ENCODE results near the gene WAC. TPM values are rescaled to one million over a fixed set of nuclear protein-coding genes. Genes with fewer than 3 reads are reported as not detected.
A peak's percentile ranks its signal among the peaks of the same experiment; 100 is the strongest.
"Not testable (repeated sequence)": the region's sequence is repeated elsewhere in the genome, so short reads cannot be mapped to it uniquely, and the experiment has no call there.

WAC gene, protein sequence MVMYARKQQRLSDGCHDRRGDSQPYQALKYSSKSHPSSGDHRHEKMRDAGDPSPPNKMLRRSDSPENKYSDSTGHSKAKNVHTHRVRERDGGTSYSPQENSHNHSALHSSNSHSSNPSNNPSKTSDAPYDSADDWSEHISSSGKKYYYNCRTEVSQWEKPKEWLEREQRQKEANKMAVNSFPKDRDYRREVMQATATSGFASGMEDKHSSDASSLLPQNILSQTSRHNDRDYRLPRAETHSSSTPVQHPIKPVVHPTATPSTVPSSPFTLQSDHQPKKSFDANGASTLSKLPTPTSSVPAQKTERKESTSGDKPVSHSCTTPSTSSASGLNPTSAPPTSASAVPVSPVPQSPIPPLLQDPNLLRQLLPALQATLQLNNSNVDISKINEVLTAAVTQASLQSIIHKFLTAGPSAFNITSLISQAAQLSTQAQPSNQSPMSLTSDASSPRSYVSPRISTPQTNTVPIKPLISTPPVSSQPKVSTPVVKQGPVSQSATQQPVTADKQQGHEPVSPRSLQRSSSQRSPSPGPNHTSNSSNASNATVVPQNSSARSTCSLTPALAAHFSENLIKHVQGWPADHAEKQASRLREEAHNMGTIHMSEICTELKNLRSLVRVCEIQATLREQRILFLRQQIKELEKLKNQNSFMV
- polyA plus RNA-seq, result 118 TPM

DNA sequence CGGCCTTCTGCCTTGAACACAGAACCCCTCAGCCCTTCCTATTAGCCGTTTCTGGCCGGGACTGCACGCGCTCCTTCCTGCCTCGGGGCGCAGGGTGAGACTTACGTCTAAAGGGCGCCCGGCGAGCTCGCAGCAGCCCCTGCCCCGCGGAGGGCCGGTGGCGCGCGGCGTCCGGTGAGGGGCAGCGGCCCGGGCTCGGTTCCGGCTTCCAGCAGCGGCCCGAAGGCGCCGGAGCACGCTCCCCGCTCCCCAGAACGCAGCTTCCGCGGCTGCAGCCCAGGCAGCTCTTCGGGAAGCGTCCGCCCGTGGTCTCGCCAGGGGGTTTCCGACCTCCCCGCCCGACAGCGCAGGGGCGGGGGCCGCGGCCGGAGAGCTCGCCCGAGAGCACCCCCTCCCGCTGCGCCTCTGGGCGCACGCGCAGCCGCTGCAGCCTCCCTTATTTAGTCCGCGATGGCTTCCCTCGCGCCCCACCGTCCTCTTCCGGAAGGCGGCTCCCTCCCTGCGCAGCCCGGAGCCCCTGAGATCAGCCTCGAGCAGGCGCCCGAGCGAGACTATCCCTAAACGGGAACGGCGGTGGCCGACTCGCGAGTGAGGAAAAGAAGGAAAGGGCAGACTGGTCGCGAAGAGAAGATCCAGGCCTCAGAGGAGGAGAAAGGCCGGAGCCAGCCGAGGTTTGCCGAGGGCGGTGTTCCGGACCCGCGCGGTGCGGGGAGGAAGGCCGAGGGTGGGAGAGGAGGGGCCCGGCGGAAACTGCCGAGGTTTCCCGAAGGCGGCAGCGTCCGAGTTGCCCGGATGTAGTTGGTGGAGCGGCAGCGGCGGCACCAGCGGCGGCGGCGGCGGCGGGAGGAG lies at the start of gene WAC:
WAC (plus strand) TSS at position 782 of the 849 bp plus-strand sequence. CDS start 462 bp downstream, outside the sequence.
- Mint-ChIP-seq H3K27me3 (peaks cover 1% of the 10 kb centered on the region), H3K9me3 (no peaks in the 10 kb centered on the region), H3K27ac (peak within 1 kb of the TSS; percentile 98 to 100 (median 100)), H3K36me3 (peaks cover 13% of the 10 kb centered on the region), H3K4me1 (peaks cover 48 to 50% (median 50%) of the 10 kb centered on the region in 3 donors), H3K4me3 (peak within 1 kb of the TSS; percentile 95 to 100 (median 98))

- H3K36me3 Mint-ChIP-seq, result peaks cover under 1% of the 10 kb centered on the region
- H3K4me1 Mint-ChIP-seq, result peaks cover 0 to 4% (median 0%) of the 10 kb centered on the region in 3 donors
- H3K27ac Mint-ChIP-seq, result no peak overlapping the region
- no peak overlapping the region for H3K4me3 Mint-ChIP-seq
- peaks cover 2 to 5% (median 5%) of the 10 kb centered on the region in 3 donors for H3K9me3 Mint-ChIP-seq
- H3K27me3 Mint-ChIP-seq, result peaks cover 9% of the 10 kb centered on the region
Measured at GRCh38 chr10:28489206-28489605, 43.7 kb upstream of the WAC start.

DNA sequence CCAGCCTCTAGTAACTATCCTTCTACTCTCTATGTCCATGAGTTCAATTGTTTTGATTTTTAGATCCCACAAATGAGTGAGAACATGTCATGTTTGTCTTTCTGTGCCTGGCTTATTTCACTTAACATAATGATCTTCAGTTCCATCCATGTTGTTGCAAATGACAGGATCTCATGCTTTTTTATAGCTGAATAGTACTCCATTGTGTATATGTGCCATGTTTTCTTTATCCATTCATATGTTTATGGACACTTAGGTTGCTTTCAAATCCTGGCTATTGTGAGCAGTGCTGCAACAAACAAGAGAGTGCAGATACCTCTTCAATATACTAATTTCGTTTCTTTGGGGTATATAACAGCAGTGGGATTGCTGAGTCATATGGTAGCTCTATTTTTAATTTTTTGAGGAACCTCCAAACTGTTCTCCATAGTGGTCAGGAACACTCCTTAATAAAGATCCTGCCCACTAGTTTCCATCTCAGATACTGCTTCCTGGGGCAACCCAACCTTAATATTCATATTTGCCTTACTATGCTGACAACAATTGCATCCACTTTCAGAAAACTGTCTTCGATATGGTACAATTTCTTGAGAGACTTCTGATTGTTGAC lies 42.6 kb upstream of the WAC start:
- not testable (repeated sequence) for H3K4me3 Mint-ChIP-seq, H3K4me1 Mint-ChIP-seq, H3K36me3 Mint-ChIP-seq, H3K27me3 Mint-ChIP-seq, H3K27ac Mint-ChIP-seq, H3K9me3 Mint-ChIP-seq

GRCh38 chr10:28492116-28492920 lies 40.6 kb upstream of the WAC start:
- H3K27ac Mint-ChIP-seq, result no peak overlapping the region
- H3K27me3 Mint-ChIP-seq, result peaks cover 7% of the 10 kb centered on the region
- peaks cover 2% of the 10 kb centered on the region for H3K36me3 Mint-ChIP-seq
- H3K4me1 Mint-ChIP-seq, result peaks cover 0 to 2% (median 0%) of the 10 kb centered on the region in 3 donors
- H3K9me3 Mint-ChIP-seq, result peaks cover 4 to 5% (median 4%) of the 10 kb centered on the region in 3 donors
- H3K4me3 Mint-ChIP-seq, result no peak overlapping the region

- H3K9me3 Mint-ChIP-seq, result peaks cover 2 to 5% (median 3%) of the 10 kb centered on the region in 3 donors
- H3K36me3 Mint-ChIP-seq, result peaks cover 2% of the 10 kb centered on the region
- H3K27ac Mint-ChIP-seq, result no peak overlapping the region
- peaks cover 7% of the 10 kb centered on the region for H3K27me3 Mint-ChIP-seq
- no peak overlapping the region for H3K4me3 Mint-ChIP-seq
- H3K4me1 Mint-ChIP-seq, result peaks cover 0 to 3% (median 2%) of the 10 kb centered on the region in 3 donors
Measured at GRCh38 chr10:28494420-28494819, 38.5 kb upstream of the WAC start.

DNA sequence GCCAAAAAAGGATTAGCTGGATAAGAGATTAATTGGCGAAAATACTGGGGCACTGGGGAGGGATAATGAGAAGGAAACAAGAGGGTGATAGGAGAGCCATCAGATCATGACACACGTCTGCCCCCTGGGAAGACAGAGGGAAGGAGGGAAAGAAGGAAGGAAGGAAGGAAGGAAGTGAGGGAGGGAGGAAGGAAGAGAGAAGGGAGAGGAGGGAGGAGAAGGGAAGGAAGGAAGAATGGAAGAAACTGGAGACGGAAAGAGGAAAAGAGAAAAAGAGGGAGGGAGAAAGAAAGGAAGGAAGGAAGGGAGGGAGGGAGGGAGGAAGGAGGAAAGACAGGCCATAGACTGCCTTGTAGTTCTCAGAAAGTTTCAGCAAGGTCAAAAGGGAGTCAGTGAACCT lies 37.8 kb upstream of the WAC start:
- Mint-ChIP-seq H3K27ac (no peak overlapping the region), H3K9me3 (peaks cover 2 to 3% (median 2%) of the 10 kb centered on the region in 3 donors), H3K4me3 (no peak overlapping the region), H3K4me1 (peaks cover 0 to 3% (median 2%) of the 10 kb centered on the region in 3 donors), H3K36me3 (peaks cover 2% of the 10 kb centered on the region), H3K27me3 (peaks cover 6% of the 10 kb centered on the region)

DNA sequence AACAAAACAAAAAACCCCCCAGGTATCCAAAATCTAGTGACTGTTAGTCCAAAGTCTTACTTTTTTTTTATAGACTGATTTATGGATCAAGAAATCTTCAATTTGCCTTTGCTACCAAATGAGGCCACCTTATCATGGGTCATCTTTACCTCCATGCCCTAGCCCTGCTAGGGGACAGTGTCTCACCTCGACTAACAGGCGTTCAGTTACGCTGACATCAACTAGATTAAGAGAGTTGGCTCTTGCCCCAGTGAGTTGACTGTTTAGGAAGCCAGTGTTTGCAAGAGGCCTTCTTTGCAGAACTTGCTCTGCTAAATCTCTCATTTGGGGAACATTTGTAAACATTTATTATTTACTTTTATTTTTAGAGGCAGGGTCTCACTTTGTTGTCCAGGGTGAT lies 36.9 kb upstream of the WAC start:
- H3K27ac Mint-ChIP-seq, result no peak overlapping the region
- H3K4me1 Mint-ChIP-seq, result peaks cover 0 to 5% (median 2%) of the 10 kb centered on the region in 3 donors
- no peak overlapping the region for H3K4me3 Mint-ChIP-seq
- H3K9me3 Mint-ChIP-seq, result peaks cover 0 to 2% (median 0%) of the 10 kb centered on the region in 3 donors
- H3K36me3 Mint-ChIP-seq, result peaks cover 2% of the 10 kb centered on the region
- no peaks in the 10 kb centered on the region for H3K27me3 Mint-ChIP-seq

GRCh38 chr10:28496481-28496961 lies 36.4 kb upstream of the WAC start:
- H3K4me3 Mint-ChIP-seq, result no peak overlapping the region
- no peaks in the 10 kb centered on the region for H3K27me3 Mint-ChIP-seq
- H3K27ac Mint-ChIP-seq, result peak overlapping the region in 1 of 3 donors; percentile 69
- peaks cover 2% of the 10 kb centered on the region for H3K36me3 Mint-ChIP-seq
- H3K4me1 Mint-ChIP-seq, result peaks cover 0 to 5% (median 2%) of the 10 kb centered on the region in 3 donors
- H3K9me3 Mint-ChIP-seq, result peaks cover 0 to 2% (median 0%) of the 10 kb centered on the region in 3 donors

DNA sequence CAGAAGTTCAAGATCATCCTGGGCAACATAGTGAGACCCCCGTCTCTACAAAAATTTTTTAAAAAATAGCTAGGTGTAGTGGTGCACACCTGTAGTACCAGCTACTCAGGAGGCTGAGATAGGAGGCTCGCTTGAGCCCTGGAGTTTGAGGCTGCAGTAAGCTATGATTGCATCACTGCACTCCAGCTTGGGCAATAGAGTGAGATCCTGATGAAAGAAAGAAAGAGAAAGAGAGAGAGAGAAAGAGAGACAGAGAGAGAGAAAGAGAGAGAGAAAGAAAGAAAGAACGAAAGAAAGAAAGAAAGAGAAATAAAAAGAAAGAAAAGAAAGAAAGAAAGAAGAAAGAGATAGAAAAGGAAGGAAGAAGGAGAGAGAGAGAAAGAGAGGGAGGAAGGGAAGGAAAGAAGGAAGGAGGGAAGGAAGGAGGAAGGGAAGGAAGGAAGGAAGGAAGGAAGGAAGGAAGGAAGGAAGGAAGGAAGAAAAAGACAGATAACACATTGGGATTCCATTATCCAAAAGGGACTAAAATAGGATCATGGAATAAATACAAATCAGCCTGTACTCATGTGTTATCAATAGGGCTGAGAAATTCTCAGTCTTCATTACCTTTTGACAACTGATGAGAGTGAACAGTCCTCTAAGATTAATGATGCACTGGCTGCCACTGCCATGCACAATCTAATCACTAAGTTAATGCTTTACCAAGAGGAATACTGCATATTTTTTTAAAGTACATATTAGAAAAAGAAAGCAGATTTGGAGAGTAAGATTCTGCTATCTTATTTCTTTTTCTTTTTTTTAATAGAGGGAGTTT lies 35.4 kb upstream of the WAC start:
- H3K4me1 Mint-ChIP-seq, result peaks cover 0 to 5% (median 1%) of the 10 kb centered on the region in 3 donors
- H3K27ac Mint-ChIP-seq, result no peak overlapping the region
- peaks cover 2% of the 10 kb centered on the region for H3K36me3 Mint-ChIP-seq
- H3K9me3 Mint-ChIP-seq, result peaks cover 0 to 2% (median 0%) of the 10 kb centered on the region in 3 donors
- no peaks in the 10 kb centered on the region for H3K27me3 Mint-ChIP-seq
- H3K4me3 Mint-ChIP-seq, result no peak overlapping the region

DNA sequence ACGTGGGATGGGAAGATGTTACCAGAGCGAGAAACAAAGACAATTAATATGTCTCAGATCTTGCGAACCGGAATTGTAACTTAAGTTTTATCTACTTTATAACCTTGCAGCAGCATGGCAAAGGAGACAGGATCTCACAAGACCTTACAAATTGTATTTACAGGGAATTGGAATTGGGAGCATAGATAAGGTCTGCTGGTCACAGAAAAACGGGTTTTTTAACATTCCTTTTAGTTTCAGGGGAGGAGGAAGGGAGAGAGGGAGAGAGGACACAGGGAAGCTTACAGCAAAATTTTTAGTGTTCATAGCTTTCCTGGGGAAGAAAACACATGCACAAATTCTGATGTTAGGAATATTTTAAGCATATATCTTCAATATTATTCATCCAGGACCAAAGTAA lies 32.7 kb upstream of the WAC start:
- not testable (repeated sequence) for H3K9me3 Mint-ChIP-seq, H3K27me3 Mint-ChIP-seq, H3K27ac Mint-ChIP-seq, H3K4me1 Mint-ChIP-seq, H3K36me3 Mint-ChIP-seq
- peak overlapping the region in 1 of 4 donors; percentile 7 for H3K4me3 Mint-ChIP-seq

- H3K27ac Mint-ChIP-seq, result no peak overlapping the region
- H3K27me3 Mint-ChIP-seq, result no peaks in the 10 kb centered on the region
- H3K4me3 Mint-ChIP-seq, result no peak overlapping the region
- H3K4me1 Mint-ChIP-seq, result peaks cover 0 to 5% (median 3%) of the 10 kb centered on the region in 3 donors
- H3K36me3 Mint-ChIP-seq, result no peaks in the 10 kb centered on the region
- no peaks in the 10 kb centered on the region for H3K9me3 Mint-ChIP-seq
Measured at GRCh38 chr10:28503114-28503513, 29.8 kb upstream of the WAC start.

GRCh38 chr10:28505359-28505959 lies 27.5 kb upstream of the WAC start:
- Mint-ChIP-seq H3K36me3 (no peaks in the 10 kb centered on the region), H3K27me3 (no peaks in the 10 kb centered on the region), H3K9me3 (no peaks in the 10 kb centered on the region), H3K27ac (peak overlapping the region in 1 of 3 donors; percentile 17), H3K4me1 (peaks cover 0 to 3% (median 0%) of the 10 kb centered on the region in 3 donors), H3K4me3 (no peak overlapping the region)

Measured in IgD-negative memory B cell (primary cell).